ENCODE measurements around the gene NODAL.
A peak's percentile ranks its signal among the peaks of the same experiment; 100 is the strongest.

Gene NODAL

GRCh38 chr10:70466951-70467350 is 25.5 kb upstream of the NODAL start:
- in situ Hi-C loops (cut with MboI; ENCODE audit: low pct_unique_long_range_greater_than_20kb, low sequenced_read_pairs) = loop anchor here (10.0 kb wide), 1 partner anchor 68 kb away; no protein-coding TSS in a partner anchor
- DNase-seq = no peak

- in situ Hi-C loops (cut with MboI; ENCODE audit: low pct_unique_long_range_greater_than_20kb, low sequenced_read_pairs) = loop anchor here (10.0 kb wide), 1 partner anchor 69 kb away; no protein-coding TSS in a partner anchor
Measured at GRCh38 chr10:70465832-70466231, 24.4 kb upstream of the NODAL start.

GRCh38 chr10:70465278-70465677 is 23.8 kb upstream of the NODAL start:
- DNase-seq = no peak
- in situ Hi-C loops (cut with MboI; ENCODE audit: low pct_unique_long_range_greater_than_20kb, low sequenced_read_pairs) = loop anchor here (10.0 kb wide), 1 partner anchor 70 kb away; no protein-coding TSS in a partner anchor

More at GRCh38 chr10:70465832-70466231, 24.4 kb upstream of the NODAL start:
- no peak for DNase-seq

GRCh38 chr10:70462349-70462984 is 21.0 kb upstream of the NODAL start:
- DNase-seq = no peak
- in situ Hi-C loops (cut with MboI; ENCODE audit: low pct_unique_long_range_greater_than_20kb, low sequenced_read_pairs) = loop anchor here (10.0 kb wide), 1 partner anchor 72 kb away; no protein-coding TSS in a partner anchor

- DNase-seq = peak; percentile 51
- in situ Hi-C loops (cut with MboI; ENCODE audit: low pct_unique_long_range_greater_than_20kb, low sequenced_read_pairs) = loop anchor here (10.0 kb wide), 1 partner anchor 73 kb away; no protein-coding TSS in a partner anchor
Measured at GRCh38 chr10:70461397-70462348, 20.2 kb upstream of the NODAL start.

- in situ Hi-C loops (cut with MboI; ENCODE audit: low pct_unique_long_range_greater_than_20kb, low sequenced_read_pairs) = loop anchor here (10.0 kb wide), 1 partner anchor 75 kb away; no protein-coding TSS in a partner anchor
- no peak for DNase-seq
Measured at GRCh38 chr10:70459774-70460490, 18.5 kb upstream of the NODAL start.

- in situ Hi-C loops (cut with MboI; ENCODE audit: low pct_unique_long_range_greater_than_20kb, low sequenced_read_pairs) = no loop called here
- DNase-seq = no peak
Measured at GRCh38 chr10:70459061-70459773, 17.7 kb upstream of the NODAL start.

- DNase-seq = no peak
- in situ Hi-C loops (cut with MboI; ENCODE audit: low pct_unique_long_range_greater_than_20kb, low sequenced_read_pairs) = no loop called here
Measured at GRCh38 chr10:70458329-70459060, 17.0 kb upstream of the NODAL start.

GRCh38 chr10:70457759-70458305 is 16.4 kb upstream of the NODAL start:
- in situ Hi-C loops (cut with MboI; ENCODE audit: low pct_unique_long_range_greater_than_20kb, low sequenced_read_pairs) = no loop called here

GRCh38 chr10:70456164-70456563 is 14.7 kb upstream of the NODAL start:
- in situ Hi-C loops (cut with MboI; ENCODE audit: low pct_unique_long_range_greater_than_20kb, low sequenced_read_pairs) = no loop called here

More at GRCh38 chr10:70457759-70458305, 16.4 kb upstream of the NODAL start:
- no peak for DNase-seq

GRCh38 chr10:70455213-70455630 is 13.7 kb upstream of the NODAL start:
- no peak for DNase-seq
- in situ Hi-C loops (cut with MboI; ENCODE audit: low pct_unique_long_range_greater_than_20kb, low sequenced_read_pairs) = no loop called here

More at GRCh38 chr10:70456164-70456563, 14.7 kb upstream of the NODAL start:
- DNase-seq = no peak

- in situ Hi-C loops (cut with MboI; ENCODE audit: low pct_unique_long_range_greater_than_20kb, low sequenced_read_pairs) = no loop called here
Measured at GRCh38 chr10:70448236-70448635, 6.8 kb upstream of the NODAL start.

GRCh38 chr10:70445718-70446657 is 4.5 kb upstream of the NODAL start:
- no peak for DNase-seq
- in situ Hi-C loops (cut with MboI; ENCODE audit: low pct_unique_long_range_greater_than_20kb, low sequenced_read_pairs) = no loop called here

More at GRCh38 chr10:70448236-70448635, 6.8 kb upstream of the NODAL start:
- DNase-seq = no peak

- in situ Hi-C loops (cut with MboI; ENCODE audit: low pct_unique_long_range_greater_than_20kb, low sequenced_read_pairs) = no loop called here
- DNase-seq = no peak
Measured at GRCh38 chr10:70444744-70445143, 3.3 kb upstream of the NODAL start.

- in situ Hi-C loops (cut with MboI; ENCODE audit: low pct_unique_long_range_greater_than_20kb, low sequenced_read_pairs) = no loop called here
- no peak for DNase-seq
Measured at GRCh38 chr10:70442332-70442988, 979 bp upstream of the NODAL start.

GRCh38 chr10:70441895-70442309 is 421 bp upstream of the NODAL start:
- no peak for DNase-seq
- in situ Hi-C loops (cut with MboI; ENCODE audit: low pct_unique_long_range_greater_than_20kb, low sequenced_read_pairs) = no loop called here
